ENCODE measurements around the gene TTLL8. TPM values are rescaled to one million over a fixed set of nuclear protein-coding genes. Genes with fewer than 3 reads are reported as not detected.

Gene TTLL8
- total RNA-seq, 2 donors from 2014 or later = not detected

DNA sequence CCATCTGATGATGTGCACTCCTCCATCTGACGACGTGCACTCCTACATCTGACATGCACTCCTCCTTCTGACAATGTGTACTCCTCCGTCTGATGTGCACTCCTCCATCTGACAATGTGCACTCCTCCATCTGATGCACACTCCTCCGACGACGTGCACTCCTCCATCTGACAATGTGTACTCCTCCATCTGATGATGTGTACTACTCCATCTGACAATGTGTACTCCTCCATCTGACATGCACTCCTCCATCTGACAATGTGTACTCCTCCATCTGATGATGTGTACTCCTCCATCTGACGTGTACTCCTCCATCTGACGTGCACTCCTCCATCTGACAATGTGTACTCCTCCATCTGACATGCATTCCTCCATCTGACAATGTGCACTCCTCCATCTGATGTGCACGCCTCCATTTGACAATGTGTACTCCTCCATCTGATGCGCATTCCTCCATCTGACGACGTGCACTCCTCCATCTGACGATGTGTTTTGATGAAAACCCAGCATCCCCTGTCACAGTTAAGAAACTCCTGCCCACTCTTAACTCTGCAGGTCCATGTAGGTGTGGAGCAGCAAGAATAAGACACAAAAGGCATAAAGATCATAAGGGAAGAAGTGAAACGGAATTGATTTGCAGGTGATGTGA is 35.8 kb downstream of the TTLL8 start:
- Mint-ChIP-seq H3K9me3 (peaks cover 1 to 2% of the 10 kb centered on the region in 2 donors), H3K4me3 (no peak overlapping the region), H3K27me3 (ENCODE audit: low read depth) (no peaks in the 10 kb centered on the region), H3K27ac (no peak overlapping the region), H3K36me3 (ENCODE audit: insufficient read depth in 2 of 2) (peaks cover 0 to 3% of the 10 kb centered on the region in 2 donors), H3K4me1 (ENCODE audit: low read depth) (peaks cover 13% of the 10 kb centered on the region)
- ATAC-seq (replicated peaks in 1 of 2) (no peak), DNase-seq (no peak)

DNA sequence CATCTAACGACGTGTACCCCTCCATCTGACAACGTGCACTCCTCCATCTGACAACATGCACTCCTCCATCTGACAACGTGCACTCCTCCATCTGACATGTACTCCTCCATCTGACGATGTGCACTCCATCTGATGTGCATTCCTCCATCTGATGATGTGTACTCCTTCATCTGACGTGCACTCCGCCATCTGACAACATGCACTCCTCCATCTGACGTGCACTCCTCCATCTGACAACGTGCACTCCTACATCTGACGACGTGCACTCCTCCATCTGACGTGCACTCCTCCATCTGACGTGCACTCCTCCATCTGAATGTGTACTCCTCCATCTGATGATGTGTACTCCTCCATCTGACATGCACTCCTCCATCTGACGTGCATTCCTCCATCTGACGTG is 37.5 kb downstream of the TTLL8 start:
- Mint-ChIP-seq H3K9me3 (peaks cover 1 to 2% of the 10 kb centered on the region in 2 donors), H3K4me1 (ENCODE audit: low read depth) (peaks cover 12% of the 10 kb centered on the region), H3K27ac (no peak overlapping the region), H3K27me3 (ENCODE audit: low read depth) (no peaks in the 10 kb centered on the region), H3K36me3 (ENCODE audit: insufficient read depth in 2 of 2) (peaks cover 0 to 3% of the 10 kb centered on the region in 2 donors), H3K4me3 (no peak overlapping the region)
- ATAC-seq (replicated peaks in 1 of 2) (no peak), DNase-seq (no peak)

DNA sequence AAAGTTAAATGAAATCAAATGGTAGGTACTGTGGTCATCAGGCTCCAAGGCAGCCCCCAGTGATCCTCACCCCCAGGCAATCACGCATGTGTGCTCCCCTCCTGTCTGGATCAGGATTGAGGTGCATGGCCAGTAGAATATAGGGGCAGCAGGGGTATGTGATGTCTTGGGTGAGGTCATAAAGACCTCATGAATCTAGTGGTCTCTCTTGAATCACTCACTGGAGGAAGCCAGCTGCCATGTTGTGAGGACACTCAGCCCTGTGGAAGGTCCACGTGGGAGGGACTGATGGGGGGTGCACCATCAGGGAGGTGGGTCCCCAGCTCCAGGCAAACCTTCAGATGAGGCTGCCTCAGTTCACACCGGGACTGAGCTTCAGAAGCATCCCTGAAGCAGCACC is 38.8 kb downstream of the TTLL8 start:
- DNase-seq (no peak), ATAC-seq (replicated peaks in 1 of 2) (peak; percentile 21 to 24)
- Mint-ChIP-seq H3K36me3 (ENCODE audit: insufficient read depth in 2 of 2) (peaks cover 0 to 3% of the 10 kb centered on the region in 2 donors), H3K27ac (no peak overlapping the region), H3K4me3 (peak overlapping the region; percentile 23 to 49), H3K9me3 (peaks cover 1 to 2% of the 10 kb centered on the region in 2 donors), H3K27me3 (ENCODE audit: low read depth) (no peaks in the 10 kb centered on the region), H3K4me1 (ENCODE audit: low read depth) (peaks cover 2% of the 10 kb centered on the region)

DNA sequence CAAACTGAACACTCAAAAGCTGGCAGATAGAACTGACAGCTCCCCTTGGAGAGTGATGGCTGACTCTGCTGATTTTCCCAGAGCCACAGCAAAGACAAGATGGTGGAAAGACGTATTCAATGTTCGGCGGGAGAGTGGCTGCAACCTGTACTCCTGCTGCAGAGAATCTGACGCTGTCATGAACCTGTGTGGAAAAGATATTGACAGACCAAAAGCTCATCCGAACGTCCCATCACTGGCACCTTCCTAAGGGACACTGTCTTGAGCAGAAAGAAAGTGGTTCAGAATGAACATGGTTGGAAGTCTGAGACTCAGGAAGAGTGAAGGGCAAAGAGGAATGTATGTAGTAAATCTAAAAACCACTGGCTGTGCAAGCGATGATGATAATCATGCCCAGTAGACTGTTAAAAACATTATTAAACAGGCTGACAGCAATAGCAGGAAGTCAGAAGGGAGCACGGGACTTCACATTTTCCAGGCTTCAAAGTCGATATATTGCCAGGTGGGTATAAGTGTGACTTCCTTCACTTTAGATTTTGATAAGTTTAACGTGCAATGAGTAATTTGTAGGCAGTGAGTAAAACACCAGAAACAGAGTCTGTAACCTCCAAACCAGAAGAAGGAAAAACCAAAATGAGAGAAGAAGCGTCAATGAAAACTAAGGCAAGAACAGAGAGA is 39.4 kb downstream of the TTLL8 start:
- ATAC-seq (replicated peaks in 1 of 2) = peak; percentile 73 to 78
- DNase-seq = peak; percentile 54
- Mint-ChIP-seq H3K27ac (peak overlapping the region; percentile 5), H3K27me3 (ENCODE audit: low read depth) (no peaks in the 10 kb centered on the region), H3K4me1 (ENCODE audit: low read depth) (no peaks in the 10 kb centered on the region), H3K4me3 (peak overlapping the region; percentile 23 to 49), H3K9me3 (peaks cover 1 to 2% of the 10 kb centered on the region in 2 donors), H3K36me3 (ENCODE audit: insufficient read depth in 2 of 2) (peaks cover 0 to 3% of the 10 kb centered on the region in 2 donors)

DNA sequence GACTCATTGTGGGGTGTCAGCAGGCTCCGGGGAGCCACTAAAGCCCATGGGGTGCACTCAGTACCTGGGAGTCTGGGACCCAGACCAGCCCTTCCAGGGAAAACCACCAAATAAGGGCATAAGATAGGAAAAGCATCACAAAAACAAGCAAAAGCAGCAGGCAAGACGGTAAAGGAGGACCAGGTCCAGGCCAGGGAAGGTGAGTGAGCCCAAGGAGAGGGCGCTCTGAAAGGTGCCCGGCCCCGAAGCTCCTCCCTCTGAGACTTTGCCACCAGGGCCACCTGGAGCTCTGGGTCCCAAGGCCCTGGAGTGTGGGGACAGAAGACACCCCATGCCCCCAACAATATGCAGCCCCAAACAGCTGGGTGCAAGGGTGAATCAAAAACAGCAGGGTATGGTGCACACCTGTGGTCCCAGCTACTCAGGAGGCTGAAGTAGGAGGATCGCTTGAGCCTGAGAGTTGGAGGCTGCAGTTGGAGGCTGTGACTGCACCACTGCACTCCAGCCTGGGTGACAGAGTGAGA is 40.3 kb downstream of the TTLL8 start:
- no peaks in the 10 kb centered on the region for H3K4me1 Mint-ChIP-seq (ENCODE audit: low read depth)

DNA sequence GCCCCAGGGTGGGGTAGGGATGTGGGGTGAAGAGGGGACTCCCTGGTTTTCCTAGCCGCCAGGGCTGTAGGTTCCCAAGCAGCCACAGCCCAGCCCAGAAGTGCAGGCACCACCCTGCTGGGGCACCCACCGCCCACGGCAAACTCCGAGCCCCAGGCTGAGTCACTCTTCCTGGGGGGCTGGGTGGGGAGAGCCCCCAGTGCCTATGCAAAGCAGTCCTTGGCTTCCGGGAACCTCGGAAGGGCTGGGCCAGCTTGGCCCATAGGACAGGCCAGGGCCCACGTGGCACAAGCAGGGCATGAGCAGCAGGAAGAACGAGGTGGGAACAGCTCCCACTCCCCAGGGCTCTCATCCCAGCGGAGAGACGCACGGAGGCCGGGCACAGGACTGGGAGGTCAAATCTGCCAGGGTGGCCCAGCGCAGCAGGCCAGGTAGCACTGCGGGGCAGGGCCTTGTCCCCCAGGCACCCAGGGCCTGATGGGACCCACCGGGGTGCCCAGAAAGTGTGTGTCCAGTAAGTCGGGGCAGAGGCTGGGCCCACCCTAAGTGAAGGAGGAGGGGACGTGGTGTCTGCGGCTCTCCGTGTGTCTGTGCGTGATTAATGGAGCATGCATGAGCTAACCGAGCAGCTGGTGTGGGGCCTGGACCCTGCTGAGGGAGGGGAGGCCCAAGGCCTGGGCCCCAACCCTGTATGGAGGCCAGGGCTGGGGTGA is 41.0 kb downstream of the TTLL8 start:
- Mint-ChIP-seq H3K36me3 (ENCODE audit: insufficient read depth in 2 of 2) (peaks cover 0 to 3% of the 10 kb centered on the region in 2 donors), H3K27ac (peak overlapping the region; percentile 29), H3K9me3 (peaks cover 1 to 2% of the 10 kb centered on the region in 2 donors), H3K4me1 (ENCODE audit: low read depth) (peaks cover 1% of the 10 kb centered on the region), H3K4me3 (peak overlapping the region; percentile 23 to 49), H3K27me3 (ENCODE audit: low read depth) (no peaks in the 10 kb centered on the region)
- peak; percentile 66 to 73 for ATAC-seq (replicated peaks in 1 of 2)
- peak; percentile 83 to 84 for DNase-seq

More for the DNA sequence above, 40.3 kb downstream of the TTLL8 start:
- Mint-ChIP-seq H3K27ac (peak overlapping the region; percentile 29), H3K36me3 (ENCODE audit: insufficient read depth in 2 of 2) (peaks cover 0 to 3% of the 10 kb centered on the region in 2 donors), H3K9me3 (peaks cover 1 to 2% of the 10 kb centered on the region in 2 donors), H3K27me3 (ENCODE audit: low read depth) (no peaks in the 10 kb centered on the region), H3K4me3 (peak overlapping the region; percentile 23 to 49)
- DNase-seq (no peak), ATAC-seq (replicated peaks in 1 of 2) (no peak)

DNA sequence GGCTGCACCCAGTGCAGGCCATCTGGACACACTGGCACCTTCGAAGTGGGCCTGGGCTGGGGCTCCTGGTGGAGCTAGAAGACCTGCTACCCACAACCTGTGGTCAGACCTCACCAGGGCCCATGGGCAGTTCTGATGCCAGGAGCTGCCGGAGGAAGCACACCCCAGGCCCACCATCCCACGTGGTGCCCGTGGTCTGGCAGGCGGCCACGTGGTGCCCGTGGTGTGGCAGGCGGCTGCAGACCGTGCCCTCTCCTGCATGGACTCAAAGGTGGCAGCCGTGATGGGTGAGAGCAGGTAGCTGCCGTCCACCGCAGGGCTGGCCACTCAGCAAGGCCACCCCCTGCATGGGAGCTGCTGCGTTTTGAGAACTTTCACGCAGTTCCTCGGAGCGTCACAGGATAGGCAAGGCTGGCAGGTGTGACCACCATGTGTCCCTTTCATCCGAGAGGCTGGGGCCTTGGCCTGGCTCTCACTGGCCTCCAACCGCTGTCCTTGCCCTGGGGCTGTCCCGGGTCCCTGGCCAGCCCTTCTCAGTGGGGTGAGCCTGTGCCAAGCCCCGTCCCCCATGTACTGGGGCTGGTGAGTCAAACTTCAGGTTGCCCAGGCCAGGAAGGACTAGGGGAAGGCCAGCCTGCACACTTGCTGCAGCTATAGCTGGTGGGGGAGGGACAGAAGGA is 41.6 kb downstream of the TTLL8 start:
- Mint-ChIP-seq H3K4me1 (ENCODE audit: low read depth) (peaks cover 8% of the 10 kb centered on the region), H3K36me3 (ENCODE audit: insufficient read depth in 2 of 2) (peaks cover 0 to 3% of the 10 kb centered on the region in 2 donors), H3K9me3 (peaks cover 1 to 2% of the 10 kb centered on the region in 2 donors), H3K4me3 (peak overlapping the region; percentile 49 to 60), H3K27ac (no peak overlapping the region), H3K27me3 (ENCODE audit: low read depth) (no peaks in the 10 kb centered on the region)
- DNase-seq = no peak
- ATAC-seq (replicated peaks in 1 of 2) = no peak

DNA sequence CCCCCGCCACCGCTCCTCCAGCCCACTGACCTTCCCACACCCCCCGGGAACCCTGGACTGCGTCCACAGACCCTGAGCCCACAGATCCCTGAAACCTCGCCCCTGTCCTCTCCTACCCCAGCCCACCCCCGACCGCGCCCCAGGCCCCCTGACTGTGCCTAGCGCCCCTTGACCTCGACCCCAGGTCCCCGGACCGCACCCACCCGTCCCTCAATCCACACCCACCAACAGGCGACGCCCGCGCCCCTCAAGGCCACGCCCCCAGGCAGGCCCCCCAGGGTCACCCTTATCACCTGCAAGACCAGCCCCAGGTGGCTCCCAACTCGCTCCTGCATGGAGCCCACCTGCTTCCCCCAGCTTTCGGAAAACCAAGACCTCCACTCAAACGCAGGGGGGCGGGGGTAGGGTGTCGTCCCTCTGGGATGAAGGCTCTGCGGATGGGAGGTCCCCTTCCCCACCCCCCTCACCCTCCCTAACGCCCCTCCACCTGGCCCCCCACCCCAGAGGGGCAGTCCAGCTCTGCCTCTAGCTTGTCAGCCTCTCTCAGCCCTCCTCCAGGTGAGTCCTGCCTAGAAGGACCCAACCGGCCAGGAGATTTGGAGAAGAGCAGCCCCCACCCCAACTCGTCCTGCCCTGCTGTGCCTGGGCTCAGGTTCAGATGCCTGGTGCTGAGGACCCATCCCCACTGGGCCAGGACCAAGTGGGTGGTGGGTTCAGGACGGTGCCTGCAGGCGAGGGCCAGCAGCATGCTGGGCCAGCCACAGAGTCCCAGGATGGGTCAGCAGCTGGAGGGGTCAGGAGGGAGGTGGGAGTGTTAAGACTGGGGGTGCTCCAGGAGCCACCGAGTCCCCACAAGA is 42.4 kb downstream of the TTLL8 start:
- ATAC-seq (replicated peaks in 1 of 2) = no peak
- peak overlapping the region; percentile 11 to 49 for H3K4me3 Mint-ChIP-seq
- no peak for DNase-seq
- H3K4me1 Mint-ChIP-seq (ENCODE audit: low read depth) = peaks cover 15% of the 10 kb centered on the region
- H3K9me3 Mint-ChIP-seq = peaks cover 1 to 2% of the 10 kb centered on the region in 2 donors
- no peaks in the 10 kb centered on the region for H3K27me3 Mint-ChIP-seq (ENCODE audit: low read depth)
- H3K27ac Mint-ChIP-seq = no peak overlapping the region
- H3K36me3 Mint-ChIP-seq (ENCODE audit: insufficient read depth in 2 of 2) = peaks cover 0 to 3% of the 10 kb centered on the region in 2 donors

DNA sequence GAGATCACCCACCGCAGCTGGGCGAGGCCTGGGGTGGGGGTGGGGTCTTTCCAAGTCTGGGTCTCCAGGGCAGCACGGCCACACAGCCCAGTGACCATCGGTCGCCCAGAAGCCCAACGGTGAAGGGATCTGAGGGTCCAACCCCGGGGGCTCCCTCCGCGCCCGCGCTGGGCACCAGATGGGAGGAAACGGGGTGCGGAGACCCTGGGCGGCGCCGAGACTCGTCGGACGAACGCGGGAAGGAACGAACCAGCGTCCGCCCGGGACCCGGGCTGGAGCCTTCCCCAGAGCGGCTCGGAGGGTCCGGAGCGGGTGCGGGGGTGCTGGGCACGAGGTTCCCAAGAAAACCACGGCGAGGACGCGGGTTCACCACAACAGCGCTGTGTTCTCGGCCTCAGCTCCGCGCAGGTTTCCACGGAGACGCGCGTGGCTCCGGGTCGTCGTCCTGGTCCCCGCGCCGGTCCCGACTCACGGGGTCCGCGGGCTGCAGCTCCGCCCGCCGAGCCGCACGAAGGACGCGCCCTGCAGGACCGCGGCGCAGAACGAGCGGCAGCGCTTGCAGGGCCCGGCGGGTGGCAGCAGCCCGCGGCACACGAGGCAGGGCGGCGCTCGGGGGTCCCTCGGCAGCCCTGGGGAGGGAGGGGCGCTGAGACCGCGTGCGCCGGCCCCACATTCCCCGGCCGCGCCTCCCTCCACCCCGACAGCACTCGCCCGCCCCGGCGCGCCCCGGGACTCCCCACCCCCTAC is 43.3 kb downstream of the TTLL8 start:
- Mint-ChIP-seq H3K4me3 (peak overlapping the region in 1 of 2 donors; percentile 13), H3K27me3 (ENCODE audit: low read depth) (no peaks in the 10 kb centered on the region), H3K4me1 (ENCODE audit: low read depth) (peaks cover 15% of the 10 kb centered on the region), H3K9me3 (peaks cover 1 to 2% of the 10 kb centered on the region in 2 donors), H3K36me3 (ENCODE audit: insufficient read depth in 2 of 2) (peaks cover 0 to 3% of the 10 kb centered on the region in 2 donors), H3K27ac (no peak overlapping the region)
- DNase-seq (peak in 1 of 2 donors; percentile 41), ATAC-seq (replicated peaks in 1 of 2) (no peak)

DNA sequence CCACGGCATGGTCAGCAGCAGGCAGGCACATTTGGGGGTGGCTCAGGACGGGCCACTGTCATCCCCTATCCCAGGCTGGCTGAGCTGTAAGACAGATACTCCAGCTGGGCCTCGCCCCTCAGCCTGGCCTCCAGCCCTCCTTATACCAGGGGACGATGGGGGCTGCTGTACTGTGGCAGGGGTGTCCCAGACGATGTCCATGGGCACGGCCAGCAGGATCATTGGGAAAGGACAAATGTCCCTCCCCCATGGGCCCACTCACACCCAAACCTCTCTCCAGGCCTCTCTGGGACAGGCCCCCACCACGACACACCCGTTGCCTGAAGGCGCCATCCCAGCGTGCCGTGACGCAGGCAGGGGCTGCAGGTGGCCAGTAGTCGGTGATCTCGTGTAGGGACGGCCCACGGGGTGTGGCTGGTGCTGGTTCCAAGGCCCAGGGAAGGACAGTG is 44.0 kb downstream of the TTLL8 start:
- ATAC-seq (replicated peaks in 1 of 2) = no peak

More for the DNA sequence above, 44.0 kb downstream of the TTLL8 start:
- Mint-ChIP-seq H3K9me3 (peaks cover 1 to 2% of the 10 kb centered on the region in 2 donors), H3K4me1 (ENCODE audit: low read depth) (peaks cover 15% of the 10 kb centered on the region), H3K36me3 (ENCODE audit: insufficient read depth in 2 of 2) (peaks cover 0 to 2% of the 10 kb centered on the region in 2 donors), H3K27me3 (ENCODE audit: low read depth) (no peaks in the 10 kb centered on the region), H3K4me3 (peak overlapping the region; percentile 41 to 58), H3K27ac (no peak overlapping the region)
- DNase-seq = no peak

Data from activated T-cell treated with anti-CD3 and anti-CD28 coated beads, Interleukin-2, amount 50 U/mL, for 72 hours (primary cell).